ENCODE data around the gene AQP12B.
"Not testable (repeated sequence)": the region's sequence is repeated elsewhere in the genome, so short reads cannot be mapped to it uniquely, and the experiment has no call there.

DNA sequence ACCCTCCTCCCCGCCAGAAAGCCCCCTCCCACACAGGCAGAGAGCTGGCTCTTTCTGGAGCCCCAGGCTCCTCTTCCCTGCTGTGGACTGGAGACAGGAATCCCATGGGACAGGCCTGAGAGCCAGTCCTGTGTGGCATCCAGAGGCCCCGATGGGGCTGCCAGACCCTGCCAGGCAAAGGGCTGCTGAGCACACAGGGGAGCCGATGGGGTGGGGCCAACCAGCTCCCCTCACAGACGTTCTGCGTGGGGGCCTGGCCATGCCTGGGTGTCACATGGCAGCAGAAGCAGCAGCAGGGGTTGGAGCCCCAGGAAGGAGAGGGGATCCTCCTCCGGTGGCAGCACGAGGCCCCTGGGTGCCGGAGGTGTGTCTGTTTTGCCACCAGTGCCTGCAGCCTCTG, 17.1 kb upstream of the AQP12B start:
- not testable (repeated sequence) for TF ChIP-seq RARB (CRISPR knock-in tag; IDR thresholded peaks at IDR 0.05); ARNTL (CRISPR knock-in tag; IDR thresholded peaks at IDR 0.05; ENCODE audit: borderline replicate concordance, low read depth); BACH2 (CRISPR knock-in tag; IDR thresholded peaks at IDR 0.05; ENCODE audit: borderline replicate concordance); CSDC2 (CRISPR knock-in tag; IDR thresholded peaks at IDR 0.05); GLIS3 (CRISPR knock-in tag; IDR thresholded peaks at IDR 0.05); PPARA (CRISPR knock-in tag; IDR thresholded peaks at IDR 0.05; ENCODE audit: borderline replicate concordance); TCF4 (CRISPR knock-in tag; IDR thresholded peaks at IDR 0.05; ENCODE audit: borderline replicate concordance); ZFP30 (CRISPR knock-in tag; IDR thresholded peaks at IDR 0.05)

All from SK-N-SH treated with all-trans-retinoic acid at 6 μM for 48 hours (cell line).